Ishikawa (cell line): Measurements from ENCODE around the gene DCN.

Source experiments
- CEBPB ChIP-seq: IDR thresholded peaks from 2 replicates; pipeline ENCODE4 v1.6.1; 2012
- CREB1 ChIP-seq: IDR thresholded peaks from 2 replicates; pipeline ENCODE4 v1.6.1; 2012; ENCODE audit warnings: low read depth
- EGR1 ChIP-seq: IDR thresholded peaks from 2 replicates; pipeline ENCODE4 v1.6.1; 2012
- EP300 ChIP-seq: IDR thresholded peaks from 2 replicates; pipeline ENCODE4 v1.6.1; 2012; ENCODE audit warnings: borderline replicate concordance
- FOXM1 ChIP-seq: IDR thresholded peaks from 2 replicates; pipeline ENCODE4 v1.6.1; 2012; ENCODE audit warnings: low read depth, borderline replicate concordance
- MAX ChIP-seq: IDR thresholded peaks from 2 replicates; pipeline ENCODE4 v1.6.1; 2012
- NFIC ChIP-seq: IDR thresholded peaks from 2 replicates; pipeline ENCODE4 v1.6.1; 2012
- RAD21 ChIP-seq: IDR thresholded peaks from 2 replicates; pipeline ENCODE4 v1.6.1; 2012; ENCODE audit warnings: low read depth
- TAF1 ChIP-seq: IDR thresholded peaks from 2 replicates; pipeline ENCODE4 v1.6.1; 2012; ENCODE audit warnings: low read depth, mild to moderate bottlenecking
- TCF12 ChIP-seq: IDR thresholded peaks from 2 replicates; pipeline ENCODE4 v1.6.1; 2012; ENCODE audit warnings: low read depth
- TEAD4 ChIP-seq: IDR thresholded peaks from 2 replicates; pipeline ENCODE4 v1.6.1; 2012
- YY1 ChIP-seq: IDR thresholded peaks from 2 replicates; pipeline ENCODE4 v1.6.1; 2012; ENCODE audit warnings: low read depth
- ZBTB7A ChIP-seq: IDR thresholded peaks from 2 replicates; pipeline ENCODE4 v1.6.1; 2012; ENCODE audit warnings: low read depth
- TF ChIP-seq, protein P1 (sequence below): IDR thresholded peaks from 2 replicates; pipeline ENCODE4 v1.6.1; 2012
- TF ChIP-seq, protein P2 (sequence below): IDR thresholded peaks from 2 replicates; pipeline ENCODE4 v1.6.1; 2012; ENCODE audit warnings: low read depth, mild to moderate bottlenecking

DCN gene

DNA sequence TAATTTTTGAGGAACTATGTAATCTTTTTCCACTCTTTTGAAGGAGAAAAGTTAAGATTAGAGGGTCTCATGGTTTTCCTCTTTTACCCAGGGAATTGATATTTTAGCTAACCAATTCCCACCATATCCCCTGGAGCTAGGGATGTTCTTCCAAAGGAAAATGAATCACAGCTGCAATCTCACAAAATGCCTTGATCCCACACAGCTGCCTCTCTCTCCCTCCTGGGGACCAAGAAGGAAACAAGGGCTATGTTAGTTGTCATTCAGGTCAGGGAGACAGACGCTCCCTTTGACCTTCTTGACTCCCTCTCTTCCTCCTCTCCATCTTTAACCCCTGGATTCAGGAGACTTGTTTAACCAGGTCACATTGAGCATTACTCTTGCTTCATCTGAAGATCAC, 9.5 kb downstream of the DCN start:
- TF ChIP-seq, protein P1, sequence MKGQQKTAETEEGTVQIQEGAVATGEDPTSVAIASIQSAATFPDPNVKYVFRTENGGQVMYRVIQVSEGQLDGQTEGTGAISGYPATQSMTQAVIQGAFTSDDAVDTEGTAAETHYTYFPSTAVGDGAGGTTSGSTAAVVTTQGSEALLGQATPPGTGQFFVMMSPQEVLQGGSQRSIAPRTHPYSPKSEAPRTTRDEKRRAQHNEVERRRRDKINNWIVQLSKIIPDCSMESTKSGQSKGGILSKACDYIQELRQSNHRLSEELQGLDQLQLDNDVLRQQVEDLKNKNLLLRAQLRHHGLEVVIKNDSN: no peak
- no peak for TF ChIP-seq NFIC
- no peak for TF ChIP-seq ZBTB7A
- TF ChIP-seq CEBPB: no peak
- TF ChIP-seq, protein P2, sequence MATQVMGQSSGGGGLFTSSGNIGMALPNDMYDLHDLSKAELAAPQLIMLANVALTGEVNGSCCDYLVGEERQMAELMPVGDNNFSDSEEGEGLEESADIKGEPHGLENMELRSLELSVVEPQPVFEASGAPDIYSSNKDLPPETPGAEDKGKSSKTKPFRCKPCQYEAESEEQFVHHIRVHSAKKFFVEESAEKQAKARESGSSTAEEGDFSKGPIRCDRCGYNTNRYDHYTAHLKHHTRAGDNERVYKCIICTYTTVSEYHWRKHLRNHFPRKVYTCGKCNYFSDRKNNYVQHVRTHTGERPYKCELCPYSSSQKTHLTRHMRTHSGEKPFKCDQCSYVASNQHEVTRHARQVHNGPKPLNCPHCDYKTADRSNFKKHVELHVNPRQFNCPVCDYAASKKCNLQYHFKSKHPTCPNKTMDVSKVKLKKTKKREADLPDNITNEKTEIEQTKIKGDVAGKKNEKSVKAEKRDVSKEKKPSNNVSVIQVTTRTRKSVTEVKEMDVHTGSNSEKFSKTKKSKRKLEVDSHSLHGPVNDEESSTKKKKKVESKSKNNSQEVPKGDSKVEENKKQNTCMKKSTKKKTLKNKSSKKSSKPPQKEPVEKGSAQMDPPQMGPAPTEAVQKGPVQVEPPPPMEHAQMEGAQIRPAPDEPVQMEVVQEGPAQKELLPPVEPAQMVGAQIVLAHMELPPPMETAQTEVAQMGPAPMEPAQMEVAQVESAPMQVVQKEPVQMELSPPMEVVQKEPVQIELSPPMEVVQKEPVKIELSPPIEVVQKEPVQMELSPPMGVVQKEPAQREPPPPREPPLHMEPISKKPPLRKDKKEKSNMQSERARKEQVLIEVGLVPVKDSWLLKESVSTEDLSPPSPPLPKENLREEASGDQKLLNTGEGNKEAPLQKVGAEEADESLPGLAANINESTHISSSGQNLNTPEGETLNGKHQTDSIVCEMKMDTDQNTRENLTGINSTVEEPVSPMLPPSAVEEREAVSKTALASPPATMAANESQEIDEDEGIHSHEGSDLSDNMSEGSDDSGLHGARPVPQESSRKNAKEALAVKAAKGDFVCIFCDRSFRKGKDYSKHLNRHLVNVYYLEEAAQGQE: no peak
- TF ChIP-seq EP300: no peak

GRCh38 chr12:91172096-91172495, 10.5 kb downstream of the DCN start:
- TF ChIP-seq RAD21 (no peak), TCF12 (no peak), CEBPB (no peak), TAF1 (no peak), EP300 (no peak), CREB1 (no peak), YY1 (no peak), FOXM1 (no peak), NFIC (no peak), EGR1 (no peak), TEAD4 (no peak)
- TF ChIP-seq, protein P2: no peak
- TF ChIP-seq, protein P1: no peak

DNA sequence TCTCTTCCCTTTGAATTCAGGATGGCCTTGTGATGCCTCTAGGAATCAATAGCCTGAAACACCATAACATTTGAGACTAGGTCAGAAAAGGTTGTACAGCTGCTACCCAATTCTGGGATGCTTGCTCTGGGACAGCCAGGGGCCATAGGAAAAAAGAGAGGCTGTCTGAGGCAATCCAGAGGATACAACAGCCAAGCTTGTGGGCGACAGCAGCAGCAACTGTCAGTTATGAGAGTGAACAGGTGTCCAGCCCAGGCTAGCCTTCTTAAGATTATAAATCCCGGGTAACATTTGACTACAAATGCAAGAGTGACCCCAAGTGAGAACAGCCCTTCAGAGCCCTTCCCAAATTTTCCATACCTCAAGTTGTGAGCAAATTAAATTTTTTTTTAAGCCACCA, 11.1 kb downstream of the DCN start:
- TF ChIP-seq FOXM1 (no peak), MAX (no peak), RAD21 (no peak), TAF1 (no peak), TCF12 (no peak), ZBTB7A (no peak), TEAD4 (no peak), EGR1 (no peak), CREB1 (no peak), EP300 (no peak)
- TF ChIP-seq, protein P2: no peak
- TF ChIP-seq, protein P1: no peak

DNA sequence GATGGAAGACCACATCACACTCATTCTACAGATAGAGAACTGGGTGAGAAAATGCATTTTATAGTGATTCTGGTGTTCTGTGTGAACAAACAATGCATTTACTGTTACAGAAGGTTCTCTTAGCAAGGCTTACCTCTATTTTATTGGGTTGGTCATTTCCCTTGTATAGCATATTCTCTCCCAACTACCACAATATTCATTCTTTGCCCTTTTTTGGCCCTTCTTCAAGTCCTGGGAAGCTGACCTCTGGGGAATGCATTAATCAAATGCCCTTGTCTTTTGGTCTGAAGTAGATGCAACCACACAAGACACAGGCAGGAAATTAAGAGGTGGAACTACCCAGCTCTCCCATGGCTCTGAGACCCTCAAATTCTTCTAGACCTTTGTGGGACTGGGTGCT, 19.5 kb downstream of the DCN start:
- TF ChIP-seq TAF1 (no peak), YY1 (no peak), CEBPB (no peak), ZBTB7A (no peak), TEAD4 (no peak), RAD21 (no peak), CREB1 (no peak), EGR1 (no peak), EP300 (no peak), TCF12 (no peak), MAX (no peak), FOXM1 (no peak), NFIC (no peak)
- TF ChIP-seq, protein P2: no peak
- TF ChIP-seq, protein P1: no peak
